Upper lobe of right lung (tissue), 1 donor: ENCODE measurements around the gene CXorf58. TPM values are rescaled to one million over a fixed set of nuclear protein-coding genes. Genes with fewer than 3 reads are reported as not detected.

Experiments
- ATAC-seq: fragments of 200-7000 bp; cut with Tn5 transposase; one replicate; pipeline ENCODE4 v1.9.1; 2020; ENCODE audit warnings: mild to moderate bottlenecking, moderate library complexity
- DNase-seq: peaks from one replicate; pipeline ENCODE4 v3.0.0-alpha.2; 2020
- H3K27ac ChIP-seq: fragments of 200-600 bp; one replicate; pipeline ENCODE4 v1.8.0; 2022
- H3K27me3 ChIP-seq: fragments of 200-600 bp; one replicate; pipeline ENCODE4 v1.8.0; 2022; ENCODE audit warnings: mild to moderate bottlenecking
- H3K36me3 ChIP-seq: fragments of 200-600 bp; one replicate; pipeline ENCODE4 v1.8.0; 2022
- H3K4me1 ChIP-seq: fragments of 200-600 bp; one replicate; pipeline ENCODE4 v1.8.0; 2022
- H3K4me3 ChIP-seq: fragments of 200-600 bp; one replicate; pipeline ENCODE4 v1.8.0; 2022; ENCODE audit warnings: mild to moderate bottlenecking
- H3K9me3 ChIP-seq: fragments of 200-600 bp; one replicate; pipeline ENCODE4 v1.8.0; 2022
- CTCF ChIP-seq: fragments of 200-600 bp; IDR thresholded peaks from one replicate; pipeline ENCODE4 v1.8.0; 2022; ENCODE audit warnings: antibody characterized with exemption
- intact Hi-C: fragments of 100-400 bp; cut with DNase I; formaldehyde crosslinking; loops from one replicate; pipeline ENCODE4 v1.11.0; 2022
- total RNA-seq: library from RNA; stranded (reverse); fragmentation: NEBNext Ultra II Directional; extraction: Animal tissue kit (Norgen Biotek cat#: 25700); gene quantifications from one replicate; pipeline ENCODE4 v1.2.1, GENCODE V29; 2021
- donor health status: DM: no; HTN: yes; CAD: no; lungs with severe emphysema.

CXorf58 gene
- total RNA-seq, 1 donor from 2014 or later, result not detected

DNA sequence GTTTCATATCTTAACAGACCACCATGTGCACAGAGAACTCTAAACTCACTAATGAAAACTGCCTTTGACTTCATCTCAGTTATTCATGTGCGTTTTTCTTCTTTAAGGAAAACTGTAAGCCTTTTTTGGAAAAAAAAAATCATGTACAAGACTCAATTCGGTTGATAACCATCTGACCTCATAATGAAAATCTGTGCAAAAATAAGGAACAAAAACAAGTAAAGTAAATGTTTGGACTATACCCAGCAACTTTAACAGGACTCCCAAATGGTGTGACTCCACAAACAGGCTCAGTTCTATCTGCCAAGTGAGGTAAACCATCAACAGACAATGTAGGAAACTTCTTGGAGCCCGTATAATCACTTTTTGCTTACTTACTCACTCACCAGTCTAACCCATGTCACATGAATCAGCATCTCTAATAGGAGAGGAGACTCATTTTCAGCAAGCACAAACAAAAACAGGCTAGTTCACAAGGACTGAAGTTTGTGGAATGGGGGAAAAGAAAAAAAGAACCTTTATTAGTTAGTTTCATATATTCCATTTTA, 9.3 kb upstream of the CXorf58 start:
- DNase-seq, result no peak
- intact Hi-C loops, result no loop called here
- Histone ChIP-seq H3K36me3 (no peaks in the 10 kb centered on the region), H3K4me1 (peaks cover 8% of the 10 kb centered on the region), H3K27ac (no peak overlapping the region), H3K4me3 (no peak overlapping the region), H3K27me3 (no peaks in the 10 kb centered on the region), H3K9me3 (no peaks in the 10 kb centered on the region)
- ATAC-seq, result no peak
- TF ChIP-seq CTCF, result no peak

GRCh38 chrX:23900220-23900797, 7.5 kb upstream of the CXorf58 start:
- DNase-seq (no peak), ATAC-seq (peak; percentile 53)
- H3K9me3 ChIP-seq, result no peaks in the 10 kb centered on the region
- TF ChIP-seq CTCF, result no peak
- H3K36me3 ChIP-seq, result no peaks in the 10 kb centered on the region
- no peak overlapping the region for H3K4me3 ChIP-seq
- no peaks in the 10 kb centered on the region for H3K27me3 ChIP-seq
- H3K4me1 ChIP-seq, result peaks cover 8% of the 10 kb centered on the region
- peak overlapping the region; percentile 55 for H3K27ac ChIP-seq
- intact Hi-C loops, result loop anchor here (10.0 kb wide), 1 partner anchor 206 kb away; no protein-coding TSS in a partner anchor

- Histone ChIP-seq H3K4me3 (no peak overlapping the region), H3K4me1 (peaks cover 8% of the 10 kb centered on the region), H3K36me3 (no peaks in the 10 kb centered on the region), H3K27me3 (no peaks in the 10 kb centered on the region), H3K27ac (peak overlapping the region; percentile 55), H3K9me3 (no peaks in the 10 kb centered on the region)
- DNase-seq (no peak), ATAC-seq (peak; percentile 84)
- intact Hi-C loops, result loop anchor here (10.0 kb wide), 1 partner anchor 206 kb away; no protein-coding TSS in a partner anchor
- TF ChIP-seq CTCF, result no peak
Observed at GRCh38 chrX:23901060-23901459, 6.7 kb upstream of the CXorf58 start.

DNA sequence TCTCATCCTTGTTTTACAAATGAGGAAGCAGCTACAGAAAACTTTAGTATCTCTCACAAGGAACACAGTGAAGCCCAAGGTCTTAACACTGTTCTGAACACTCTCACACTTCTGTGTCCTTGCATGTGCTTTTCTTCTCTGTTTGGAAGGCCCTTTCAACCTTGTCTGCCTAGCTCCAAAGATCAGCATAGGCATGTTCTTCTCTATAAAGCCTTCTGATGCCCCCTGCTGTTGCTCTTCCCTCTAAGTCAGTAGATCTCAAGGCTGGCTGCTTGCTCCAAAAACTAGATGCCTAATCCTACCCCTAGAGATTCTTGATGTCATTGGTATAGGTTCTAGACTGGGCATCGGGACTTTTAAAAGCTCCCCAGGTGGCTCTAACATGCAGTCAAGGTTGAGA, 6.0 kb upstream of the CXorf58 start:
- no peaks in the 10 kb centered on the region for H3K9me3 ChIP-seq
- ATAC-seq (peak; percentile 94), DNase-seq (no peak)
- H3K4me3 ChIP-seq, result peak overlapping the region; percentile 28
- H3K4me1 ChIP-seq, result peaks cover 8% of the 10 kb centered on the region
- peak; percentile 47 for TF ChIP-seq CTCF
- peak overlapping the region; percentile 58 for H3K27ac ChIP-seq
- H3K36me3 ChIP-seq, result no peaks in the 10 kb centered on the region
- no peaks in the 10 kb centered on the region for H3K27me3 ChIP-seq
- intact Hi-C loops, result loop anchor here (10.0 kb wide), 1 partner anchor 207 kb away; no protein-coding TSS in a partner anchor

DNA sequence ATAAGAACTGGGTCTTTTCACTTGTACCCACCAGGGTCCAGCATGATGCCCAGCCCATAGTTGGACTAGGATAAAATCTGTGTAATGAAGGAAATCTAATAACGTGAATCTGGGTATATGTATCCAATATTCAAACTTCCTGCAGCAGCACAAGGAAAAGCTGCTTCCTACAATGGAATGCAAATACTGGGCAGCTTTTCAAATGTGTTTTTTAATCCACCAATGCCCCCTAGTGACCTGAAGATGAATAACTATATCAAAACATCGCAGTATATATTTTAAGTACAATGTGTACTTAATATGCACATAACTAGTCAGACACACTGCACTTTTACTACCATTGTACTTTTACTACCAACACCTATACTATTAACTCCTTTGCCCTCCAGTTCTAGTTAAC, 5.4 kb upstream of the CXorf58 start:
- Histone ChIP-seq H3K36me3 (no peaks in the 10 kb centered on the region), H3K27ac (peak overlapping the region; percentile 58), H3K4me3 (peak overlapping the region; percentile 28), H3K4me1 (peaks cover 8% of the 10 kb centered on the region), H3K27me3 (no peaks in the 10 kb centered on the region), H3K9me3 (no peaks in the 10 kb centered on the region)
- no peak for DNase-seq
- intact Hi-C loops, result loop anchor here (10.0 kb wide), 1 partner anchor 208 kb away; no protein-coding TSS in a partner anchor
- TF ChIP-seq CTCF, result peak; percentile 46
- peak; percentile 71 for ATAC-seq
